ENCODE data around the gene NMUR1. TPM values are rescaled to one million over a fixed set of nuclear protein-coding genes. Genes with fewer than 3 reads are reported as not detected.

NMUR1 gene
- total RNA-seq, 2 experiments from 2014 or later: 0.11 to 0.14 TPM

DNA sequence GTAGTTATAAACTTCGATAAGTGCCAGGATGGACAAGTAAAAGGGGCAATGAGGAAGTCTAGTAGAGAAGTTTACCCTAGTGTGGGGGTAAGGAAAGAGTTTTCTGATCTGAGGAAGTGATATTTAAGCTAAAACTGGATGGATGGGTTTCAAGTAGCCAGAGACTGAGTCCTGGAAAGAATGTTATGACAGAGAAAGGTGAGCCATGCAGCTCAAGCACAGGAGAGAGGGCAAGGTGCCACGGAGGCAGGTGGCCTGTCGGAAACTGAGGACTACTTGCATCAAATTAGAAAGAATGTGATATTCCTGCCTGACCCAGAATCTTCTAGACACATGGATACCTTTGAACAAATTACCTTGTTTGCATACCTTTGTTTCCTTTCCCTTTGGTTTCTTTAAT, 26.5 kb downstream of the NMUR1 start:
- ATAC-seq (ENCODE audit: poor library complexity): no peak
- Mint-ChIP-seq H3K27me3 (no peaks in the 10 kb centered on the region), H3K4me3 (no peak overlapping the region), H3K4me1 (ENCODE audit: low read depth) (no peaks in the 10 kb centered on the region), H3K36me3 (ENCODE audit: low read depth) (peaks cover 34% of the 10 kb centered on the region), H3K9me3 (no peaks in the 10 kb centered on the region), H3K27ac (no peak overlapping the region)
- ChIA-PET CTCF (interaction anchor here (1.6 kb wide), 1 partner anchor 21 kb away, joined by 3 read pairs; no protein-coding TSS in a partner anchor), POLR2A (no interaction called here)
- Histone ChIP-seq H3K36me3 (ENCODE audit: insufficient read depth, low read length) (no peaks in the 10 kb centered on the region), H3K27ac (ENCODE audit: low read depth in 1 of 2, low read length in 2 of 2) (no peak overlapping the region), H3K9me3 (ENCODE audit: control insufficient read depth in 1 of 2, insufficient read depth in 1 of 2, low read length in 2 of 2) (no peaks in the 10 kb centered on the region), H3K4me3 (ENCODE audit: low read length) (no peak overlapping the region), H3K4me1 (ENCODE audit: insufficient read depth, low read length) (no peaks in the 10 kb centered on the region), H3K27me3 (ENCODE audit: control insufficient read depth in 1 of 2, insufficient read depth in 2 of 2, low read length in 2 of 2) (no peaks in the 10 kb centered on the region)
- TF ChIP-seq, protein P1, sequence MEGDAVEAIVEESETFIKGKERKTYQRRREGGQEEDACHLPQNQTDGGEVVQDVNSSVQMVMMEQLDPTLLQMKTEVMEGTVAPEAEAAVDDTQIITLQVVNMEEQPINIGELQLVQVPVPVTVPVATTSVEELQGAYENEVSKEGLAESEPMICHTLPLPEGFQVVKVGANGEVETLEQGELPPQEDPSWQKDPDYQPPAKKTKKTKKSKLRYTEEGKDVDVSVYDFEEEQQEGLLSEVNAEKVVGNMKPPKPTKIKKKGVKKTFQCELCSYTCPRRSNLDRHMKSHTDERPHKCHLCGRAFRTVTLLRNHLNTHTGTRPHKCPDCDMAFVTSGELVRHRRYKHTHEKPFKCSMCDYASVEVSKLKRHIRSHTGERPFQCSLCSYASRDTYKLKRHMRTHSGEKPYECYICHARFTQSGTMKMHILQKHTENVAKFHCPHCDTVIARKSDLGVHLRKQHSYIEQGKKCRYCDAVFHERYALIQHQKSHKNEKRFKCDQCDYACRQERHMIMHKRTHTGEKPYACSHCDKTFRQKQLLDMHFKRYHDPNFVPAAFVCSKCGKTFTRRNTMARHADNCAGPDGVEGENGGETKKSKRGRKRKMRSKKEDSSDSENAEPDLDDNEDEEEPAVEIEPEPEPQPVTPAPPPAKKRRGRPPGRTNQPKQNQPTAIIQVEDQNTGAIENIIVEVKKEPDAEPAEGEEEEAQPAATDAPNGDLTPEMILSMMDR (IDR thresholded peaks at IDR 0.05): no peak
- intact Hi-C loops (cut with DNase I, micrococcal nuclease): no loop called here
- no peak for DNase-seq

- Mint-ChIP-seq H3K4me3 (no peak overlapping the region), H3K9me3 (no peaks in the 10 kb centered on the region), H3K36me3 (ENCODE audit: low read depth) (peaks cover 33% of the 10 kb centered on the region), H3K27ac (no peak overlapping the region), H3K4me1 (ENCODE audit: low read depth) (no peaks in the 10 kb centered on the region), H3K27me3 (no peaks in the 10 kb centered on the region)
- no peaks in the 10 kb centered on the region for H3K4me1 ChIP-seq (ENCODE audit: insufficient read depth, low read length)
- no peak overlapping the region for H3K27ac ChIP-seq (ENCODE audit: low read depth in 1 of 2, low read length in 2 of 2)
- ChIA-PET POLR2A (no interaction called here), CTCF (interaction anchor here (1.5 kb wide), 1 partner anchor 20 kb away, joined by 3 read pairs; no protein-coding TSS in a partner anchor)
- no peaks in the 10 kb centered on the region for H3K9me3 ChIP-seq (ENCODE audit: control insufficient read depth in 1 of 2, insufficient read depth in 1 of 2, low read length in 2 of 2)
- ATAC-seq (ENCODE audit: poor library complexity) (no peak), DNase-seq (no peak)
- H3K36me3 ChIP-seq (ENCODE audit: insufficient read depth, low read length): no peaks in the 10 kb centered on the region
- no peaks in the 10 kb centered on the region for H3K27me3 ChIP-seq (ENCODE audit: control insufficient read depth in 1 of 2, insufficient read depth in 2 of 2, low read length in 2 of 2)
- no peak overlapping the region for H3K4me3 ChIP-seq (ENCODE audit: low read length)
- intact Hi-C loops (cut with DNase I, micrococcal nuclease): no loop called here
- TF ChIP-seq, protein P1 (IDR thresholded peaks at IDR 0.05): no peak
These were observed 27.6 kb downstream of the NMUR1 start for GRCh38 chr2:231502596-231502995.

GRCh38 chr2:231497651-231498050, 32.6 kb downstream of the NMUR1 start:
- H3K27me3 ChIP-seq (ENCODE audit: control insufficient read depth in 1 of 2, insufficient read depth in 2 of 2, low read length in 2 of 2): no peaks in the 10 kb centered on the region
- DNase-seq: no peak
- ATAC-seq (ENCODE audit: poor library complexity): no peak
- no peak overlapping the region for H3K27ac ChIP-seq (ENCODE audit: low read depth in 1 of 2, low read length in 2 of 2)
- CTCF ChIA-PET: no interaction called here
- Mint-ChIP-seq H3K4me1 (ENCODE audit: low read depth) (no peaks in the 10 kb centered on the region), H3K4me3 (no peak overlapping the region), H3K27ac (no peak overlapping the region), H3K9me3 (no peaks in the 10 kb centered on the region), H3K36me3 (ENCODE audit: low read depth) (peaks cover 3% of the 10 kb centered on the region), H3K27me3 (no peaks in the 10 kb centered on the region)
- no peak overlapping the region for H3K4me3 ChIP-seq (ENCODE audit: low read length)
- intact Hi-C loops (cut with DNase I, micrococcal nuclease): no loop called here
- no peaks in the 10 kb centered on the region for H3K4me1 ChIP-seq (ENCODE audit: insufficient read depth, low read length)
- H3K36me3 ChIP-seq (ENCODE audit: insufficient read depth, low read length): no peaks in the 10 kb centered on the region
- POLR2A ChIA-PET: interaction anchor here (1.7 kb wide), 1 partner anchor 33 kb away, joined by 6 read pairs; the partner anchor contains the start of gene NCL
- H3K9me3 ChIP-seq (ENCODE audit: control insufficient read depth in 1 of 2, insufficient read depth in 1 of 2, low read length in 2 of 2): no peaks in the 10 kb centered on the region
- TF ChIP-seq, protein P1 (IDR thresholded peaks at IDR 0.05): no peak
